OCI-LY1 (cell line): Measurements from ENCODE around the gene HLCS.

Experiments used
- CTCF ChIP-seq: fragments of 200-600 bp; sonication (generic), shearing (Covaris generic); IDR thresholded peaks from 2 replicates; pipeline ENCODE4 v1.5.1; 2017; ENCODE audit warnings: mild to moderate bottlenecking, antibody characterized with exemption, low read length, moderate library complexity, mixed read lengths
- EZH2 ChIP-seq: fragments of 200-600 bp; sonication (generic), shearing (Covaris generic); IDR thresholded peaks from 2 replicates; pipeline ENCODE4 v1.8.0; 2017; ENCODE audit warnings: borderline replicate concordance, mixed run types, mild to moderate bottlenecking, antibody characterized with exemption, low read length, moderate library complexity, mixed read lengths

GRCh38 chr21:36934864-36935420, 31.5 kb downstream of the HLCS start:
- TF ChIP-seq CTCF = no peak
- TF ChIP-seq EZH2 = no peak
